Measurements from ENCODE around the gene SEMA3F. TPM values are rescaled to one million over a fixed set of nuclear protein-coding genes. Genes with fewer than 3 reads are reported as not detected.

The SEMA3F gene
- total and polyA plus RNA-seq, 8 donors, result 1.4 to 8.8 (median 4.9) TPM

DNA sequence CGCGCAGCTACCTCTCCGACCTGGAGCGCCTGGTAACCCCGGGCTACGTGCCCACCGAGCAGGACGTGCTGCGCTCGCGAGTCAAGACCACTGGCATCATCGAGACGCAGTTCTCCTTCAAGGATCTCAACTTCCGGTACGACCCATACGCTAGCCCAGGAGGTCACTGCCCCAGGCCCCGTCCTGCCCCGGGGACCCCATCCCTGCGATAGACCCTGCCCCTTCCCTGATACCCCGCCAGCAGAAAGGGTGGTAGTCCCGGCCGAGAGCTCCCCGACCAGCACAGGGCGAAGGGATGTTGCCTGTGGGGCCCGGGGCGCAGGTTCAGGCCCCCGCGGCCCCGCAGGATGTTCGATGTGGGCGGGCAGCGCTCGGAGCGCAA, 38.6 kb downstream of the SEMA3F start:
- intact Hi-C loops (cut with DNase I), result loop anchor here in 2 of 3 donors (2.0 to 5.0 kb wide), 3 partner anchors 31 to 79 kb away; no protein-coding TSS in a partner anchor
- H3K4me3 ChIP-seq, result no peak overlapping the region
- H3K27ac ChIP-seq, result no peak overlapping the region
- WGBS, 2 donors, result 27 to 31% methylated on average over 32 to 34 of the region's 34 CpGs
- peaks cover 0 to 7% (median 0%) of the 10 kb centered on the region in 4 donors for H3K27me3 ChIP-seq
- DNase-seq (peak in 1 of 6 donors; percentile 85), FAIRE-seq (no peak), ATAC-seq (no peak)
- H3K36me3 ChIP-seq, result no peaks in the 10 kb centered on the region
- H3K9me3 ChIP-seq, result no peaks in the 10 kb centered on the region
- peaks cover 0 to 19% (median 5%) of the 10 kb centered on the region in 3 donors for H3K4me1 ChIP-seq
- TF ChIP-seq, protein P1, sequence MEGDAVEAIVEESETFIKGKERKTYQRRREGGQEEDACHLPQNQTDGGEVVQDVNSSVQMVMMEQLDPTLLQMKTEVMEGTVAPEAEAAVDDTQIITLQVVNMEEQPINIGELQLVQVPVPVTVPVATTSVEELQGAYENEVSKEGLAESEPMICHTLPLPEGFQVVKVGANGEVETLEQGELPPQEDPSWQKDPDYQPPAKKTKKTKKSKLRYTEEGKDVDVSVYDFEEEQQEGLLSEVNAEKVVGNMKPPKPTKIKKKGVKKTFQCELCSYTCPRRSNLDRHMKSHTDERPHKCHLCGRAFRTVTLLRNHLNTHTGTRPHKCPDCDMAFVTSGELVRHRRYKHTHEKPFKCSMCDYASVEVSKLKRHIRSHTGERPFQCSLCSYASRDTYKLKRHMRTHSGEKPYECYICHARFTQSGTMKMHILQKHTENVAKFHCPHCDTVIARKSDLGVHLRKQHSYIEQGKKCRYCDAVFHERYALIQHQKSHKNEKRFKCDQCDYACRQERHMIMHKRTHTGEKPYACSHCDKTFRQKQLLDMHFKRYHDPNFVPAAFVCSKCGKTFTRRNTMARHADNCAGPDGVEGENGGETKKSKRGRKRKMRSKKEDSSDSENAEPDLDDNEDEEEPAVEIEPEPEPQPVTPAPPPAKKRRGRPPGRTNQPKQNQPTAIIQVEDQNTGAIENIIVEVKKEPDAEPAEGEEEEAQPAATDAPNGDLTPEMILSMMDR (IDR thresholded peaks at IDR 0.05), result no peak

DNA sequence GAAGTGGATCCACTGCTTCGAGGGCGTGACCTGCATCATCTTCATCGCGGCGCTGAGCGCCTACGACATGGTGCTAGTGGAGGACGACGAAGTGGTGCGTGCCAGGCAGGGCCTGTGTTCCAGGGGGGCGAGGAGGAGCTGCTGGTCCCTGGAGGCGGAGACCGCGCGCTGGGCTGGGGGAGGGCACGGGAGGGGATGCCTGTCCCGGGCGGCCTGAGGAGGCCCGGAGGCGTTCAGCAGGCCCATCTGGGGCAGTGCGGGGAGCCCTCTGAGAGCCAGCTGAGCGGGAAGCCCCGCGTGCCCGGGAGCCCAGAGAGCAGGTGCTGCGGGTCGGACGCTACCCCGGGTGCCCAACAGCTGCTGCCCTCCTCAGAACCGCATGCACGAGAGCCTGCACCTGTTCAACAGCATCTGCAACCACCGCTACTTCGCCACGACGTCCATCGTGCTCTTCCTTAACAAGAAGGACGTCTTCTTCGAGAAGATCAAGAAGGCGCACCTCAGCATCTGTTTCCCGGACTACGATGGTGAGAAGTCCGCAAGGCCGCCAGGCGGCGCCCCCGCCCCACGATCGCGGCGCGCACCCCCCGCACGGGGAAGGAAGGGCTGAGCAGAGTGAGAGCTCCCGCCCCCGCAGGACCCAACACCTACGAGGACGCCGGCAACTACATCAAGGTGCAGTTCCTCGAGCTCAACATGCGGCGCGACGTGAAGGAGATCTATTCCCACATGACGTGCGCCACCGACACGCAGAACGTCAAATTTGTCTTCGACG, 39.2 kb downstream of the SEMA3F start:
- DNase-seq (peak; percentile 59 to 90 (median 80)), FAIRE-seq (no peak), ATAC-seq (peak; percentile 80 to 86 (median 84))
- Histone ChIP-seq H3K4me1 (peaks cover 0 to 19% (median 5%) of the 10 kb centered on the region in 3 donors), H3K4me3 (peak overlapping the region in 1 of 4 donors; percentile 14), H3K9me3 (no peaks in the 10 kb centered on the region), H3K27ac (no peak overlapping the region), H3K36me3 (no peaks in the 10 kb centered on the region), H3K27me3 (peaks cover 0 to 7% (median 0%) of the 10 kb centered on the region in 4 donors)
- 9 to 10% methylated on average over 63 to 70 of the region's 70 CpGs for WGBS, 2 donors
- intact Hi-C loops (cut with DNase I), result loop anchor here in 2 of 3 donors (2.0 to 5.0 kb wide), 3 partner anchors 30 to 78 kb away; no protein-coding TSS in a partner anchor
- TF ChIP-seq, protein P1 (IDR thresholded peaks at IDR 0.05), result peak; percentile 51 to 73 (median 66)

DNA sequence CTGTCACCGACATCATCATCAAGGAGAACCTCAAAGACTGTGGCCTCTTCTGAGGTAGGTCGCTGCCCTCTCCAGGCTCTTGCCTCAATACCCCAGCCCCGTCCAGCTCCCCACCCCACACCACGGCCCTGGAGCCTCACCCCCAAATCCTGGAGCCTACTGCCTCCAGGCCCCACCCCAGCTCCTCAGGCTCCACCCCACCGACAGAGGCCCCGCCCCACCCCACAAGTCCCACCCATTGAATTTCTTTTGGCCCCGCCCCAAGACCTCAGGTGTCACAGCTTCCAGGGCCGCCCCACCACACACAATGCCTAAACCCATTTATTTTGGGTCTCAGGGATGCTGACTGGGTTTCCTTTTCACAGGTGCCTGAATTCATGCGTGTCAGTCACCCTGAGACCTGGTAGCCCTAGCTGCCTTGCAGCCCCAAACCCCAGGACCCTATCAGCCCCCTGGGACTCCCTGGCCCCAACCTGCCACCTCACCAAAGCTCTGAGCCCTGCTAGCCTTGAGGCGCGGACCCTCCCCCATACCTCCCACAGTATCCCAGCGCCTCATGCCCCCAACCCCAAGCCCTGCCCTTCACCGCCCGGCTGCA, 39.9 kb downstream of the SEMA3F start:
- FAIRE-seq (no peak), ATAC-seq (peak; percentile 32 to 53 (median 40)), DNase-seq (peak in 3 of 6 donors; percentile 30 to 76 (median 40))
- Histone ChIP-seq H3K4me3 (peak overlapping the region in 1 of 4 donors; percentile 14), H3K4me1 (peaks cover 0 to 19% (median 5%) of the 10 kb centered on the region in 3 donors), H3K36me3 (no peaks in the 10 kb centered on the region), H3K27ac (no peak overlapping the region), H3K27me3 (peaks cover 0 to 7% (median 0%) of the 10 kb centered on the region in 4 donors), H3K9me3 (no peaks in the 10 kb centered on the region)
- 65 to 67% methylated on average over 12 to 14 of the region's 14 CpGs for WGBS, 2 donors
- TF ChIP-seq, protein P1 (IDR thresholded peaks at IDR 0.05), result no peak
- intact Hi-C loops (cut with DNase I), result loop anchor here in 2 of 3 donors (2.0 to 5.0 kb wide), 3 partner anchors 30 to 77 kb away; no protein-coding TSS in a partner anchor

DNA sequence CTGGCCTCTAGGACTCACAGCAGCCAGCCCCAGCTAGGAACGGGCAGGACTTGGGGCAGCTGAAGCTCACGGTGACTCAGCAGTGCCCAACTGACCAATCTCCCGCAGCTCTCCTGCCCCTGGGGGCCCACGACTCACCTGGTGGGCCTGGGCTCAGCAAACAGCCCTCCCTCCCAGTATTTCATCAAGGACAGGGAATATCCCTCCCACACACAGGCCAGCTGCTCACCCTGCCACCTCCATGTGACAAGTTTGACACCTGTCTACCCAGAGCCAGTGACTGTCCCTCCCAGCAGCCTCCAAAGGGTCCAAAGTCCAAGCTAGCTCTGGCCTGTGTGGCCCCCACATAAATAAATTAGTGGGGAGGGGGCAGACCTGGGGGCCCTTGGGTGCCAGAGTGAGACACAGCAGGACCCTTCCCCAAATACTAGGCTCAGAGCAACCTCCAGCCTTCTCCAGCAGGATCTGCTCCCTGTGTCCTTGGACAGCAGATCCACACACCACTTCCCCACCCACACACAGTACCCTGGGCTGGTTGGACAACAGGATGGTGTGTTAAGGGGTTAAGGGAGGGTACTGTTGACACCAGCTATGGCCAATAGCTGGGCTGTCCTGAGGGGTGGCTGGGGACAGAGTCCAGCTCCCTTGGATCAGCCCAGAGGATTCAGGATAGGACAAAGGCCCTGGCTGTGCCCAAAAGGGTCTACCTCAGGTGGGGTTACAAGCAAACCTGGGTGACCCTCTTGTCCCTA, 40.6 kb downstream of the SEMA3F start:
- WGBS, 2 donors, result 40 to 41% methylated on average over 4 of the region's 4 CpGs
- Histone ChIP-seq H3K36me3 (no peaks in the 10 kb centered on the region), H3K9me3 (no peaks in the 10 kb centered on the region), H3K27me3 (peaks cover 0 to 7% (median 0%) of the 10 kb centered on the region in 4 donors), H3K27ac (no peak overlapping the region), H3K4me1 (peaks cover 0 to 19% (median 5%) of the 10 kb centered on the region in 3 donors), H3K4me3 (no peak overlapping the region)
- intact Hi-C loops (cut with DNase I), result loop anchor here in 2 of 3 donors (2.0 kb wide), 2 partner anchors 29 to 31 kb away; no protein-coding TSS in a partner anchor
- no peak for FAIRE-seq
- no peak for DNase-seq
- TF ChIP-seq, protein P1 (IDR thresholded peaks at IDR 0.05), result no peak
- peak; percentile 26 to 48 (median 36) for ATAC-seq
